Measurements from ENCODE around the gene RIMOC1. TPM values are rescaled to one million over a fixed set of nuclear protein-coding genes. Genes with fewer than 3 reads are reported as not detected.

RIMOC1 gene
- total and polyA plus RNA-seq, 2 donors (not counting 1 experiment from before 2014, with no cell fraction given) = 22.5 to 43.6 TPM

DNA sequence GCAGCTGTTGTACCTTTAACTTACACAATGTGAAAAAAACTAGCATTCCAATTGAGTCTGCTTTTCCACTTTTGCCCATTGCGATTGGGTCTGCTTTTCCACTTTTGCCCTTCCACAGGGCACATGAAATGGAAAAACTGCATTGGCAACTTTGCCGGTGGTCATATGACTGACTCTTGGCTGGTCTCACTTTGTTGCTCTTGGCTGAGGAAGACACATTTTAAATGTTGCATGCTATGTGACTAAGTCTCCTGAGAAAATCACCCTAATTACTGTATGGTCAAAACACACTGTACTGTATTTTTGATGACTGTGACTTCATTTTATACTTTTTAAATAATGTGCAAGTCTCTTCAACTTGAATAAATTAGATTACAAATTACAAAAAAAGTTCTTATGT is 32.3 kb upstream of the RIMOC1 start:
- no peaks in the 10 kb centered on the region for H4K20me1 ChIP-seq (ENCODE audit: control insufficient read depth, extremely low read depth, insufficient read depth, low read length)
- no peaks in the 10 kb centered on the region for H3K36me3 ChIP-seq (ENCODE audit: control insufficient read depth, insufficient read depth, low read length)
- H3K27me3 ChIP-seq (ENCODE audit: control insufficient read depth, insufficient read depth, low read length) = no peaks in the 10 kb centered on the region
- H3K4me2 ChIP-seq (ENCODE audit: extremely low read depth, insufficient read depth, low read length) = no peak overlapping the region
- DNase-seq (ENCODE audit: low read depth in 2 of 2) = peak; percentile 74 to 83
- no peak overlapping the region for H3K27ac ChIP-seq (ENCODE audit: insufficient read depth, low read length)
- H3K4me1 ChIP-seq (ENCODE audit: control insufficient read depth, extremely low read depth, insufficient read depth, low read length) = peaks cover 7% of the 10 kb centered on the region
- no peaks in the 10 kb centered on the region for H3K9me3 ChIP-seq (ENCODE audit: control insufficient read depth, insufficient read depth, low read depth, low read length)
- peaks cover 12% of the 10 kb centered on the region for H3K79me2 ChIP-seq (ENCODE audit: control insufficient read depth, insufficient read depth, low read length)
- no peak overlapping the region for H3K9ac ChIP-seq (ENCODE audit: insufficient read depth, low read length)
- no peak overlapping the region for H3K4me3 ChIP-seq (replicated peaks in 1 of 4; ENCODE audit: control extremely low read depth in 1 of 4, insufficient read depth in 1 of 4, low read depth in 3 of 4, low read length in 4 of 4)
- H2AFZ ChIP-seq (ENCODE audit: low read length) = no peak overlapping the region
- TF ChIP-seq, protein P1, sequence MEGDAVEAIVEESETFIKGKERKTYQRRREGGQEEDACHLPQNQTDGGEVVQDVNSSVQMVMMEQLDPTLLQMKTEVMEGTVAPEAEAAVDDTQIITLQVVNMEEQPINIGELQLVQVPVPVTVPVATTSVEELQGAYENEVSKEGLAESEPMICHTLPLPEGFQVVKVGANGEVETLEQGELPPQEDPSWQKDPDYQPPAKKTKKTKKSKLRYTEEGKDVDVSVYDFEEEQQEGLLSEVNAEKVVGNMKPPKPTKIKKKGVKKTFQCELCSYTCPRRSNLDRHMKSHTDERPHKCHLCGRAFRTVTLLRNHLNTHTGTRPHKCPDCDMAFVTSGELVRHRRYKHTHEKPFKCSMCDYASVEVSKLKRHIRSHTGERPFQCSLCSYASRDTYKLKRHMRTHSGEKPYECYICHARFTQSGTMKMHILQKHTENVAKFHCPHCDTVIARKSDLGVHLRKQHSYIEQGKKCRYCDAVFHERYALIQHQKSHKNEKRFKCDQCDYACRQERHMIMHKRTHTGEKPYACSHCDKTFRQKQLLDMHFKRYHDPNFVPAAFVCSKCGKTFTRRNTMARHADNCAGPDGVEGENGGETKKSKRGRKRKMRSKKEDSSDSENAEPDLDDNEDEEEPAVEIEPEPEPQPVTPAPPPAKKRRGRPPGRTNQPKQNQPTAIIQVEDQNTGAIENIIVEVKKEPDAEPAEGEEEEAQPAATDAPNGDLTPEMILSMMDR (conservative IDR thresholded peaks at IDR 0.05 in 1 of 2, IDR thresholded peaks at IDR 0.05 in 1 of 2; ENCODE audit: low read depth in 1 of 2, low read length in 2 of 2) = no peak
- no peak for TF ChIP-seq EZH2 (IDR thresholded peaks at IDR 0.05; ENCODE audit: low read length, missing control alignments)

DNA sequence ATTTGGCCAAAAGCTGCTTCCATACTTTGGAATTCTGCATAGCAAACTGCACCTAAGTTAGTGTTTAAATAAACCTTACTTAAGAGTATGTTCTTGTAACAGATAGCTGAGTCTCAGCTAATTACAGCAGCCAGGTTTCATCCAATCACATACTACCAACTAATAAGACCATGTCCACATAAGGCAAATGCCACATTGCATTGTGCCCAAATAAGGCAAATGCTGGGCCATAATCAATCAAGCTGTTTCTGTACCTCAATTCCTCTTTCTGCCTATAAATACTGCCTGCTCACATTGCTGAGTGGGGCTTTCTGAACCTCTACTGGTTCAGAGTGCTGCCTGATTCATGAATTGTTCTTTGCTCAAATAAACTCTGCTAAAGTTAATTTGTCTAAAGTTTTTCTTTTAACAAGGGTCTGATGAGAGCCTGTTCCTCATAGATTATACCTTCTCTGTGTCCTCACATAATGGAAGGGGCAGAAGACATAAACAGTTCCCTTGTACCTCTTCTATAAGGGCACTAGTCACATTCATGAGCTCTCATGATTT is 29.6 kb upstream of the RIMOC1 start:
- no peak overlapping the region for H3K9ac ChIP-seq (ENCODE audit: insufficient read depth, low read length)
- no peaks in the 10 kb centered on the region for H3K36me3 ChIP-seq (ENCODE audit: control insufficient read depth, insufficient read depth, low read length)
- peaks cover 3% of the 10 kb centered on the region for H3K4me1 ChIP-seq (ENCODE audit: control insufficient read depth, extremely low read depth, insufficient read depth, low read length)
- no peak overlapping the region for H2AFZ ChIP-seq (ENCODE audit: low read length)
- no peaks in the 10 kb centered on the region for H3K79me2 ChIP-seq (ENCODE audit: control insufficient read depth, insufficient read depth, low read length)
- H3K4me2 ChIP-seq (ENCODE audit: extremely low read depth, insufficient read depth, low read length) = no peak overlapping the region
- H3K27ac ChIP-seq (ENCODE audit: insufficient read depth, low read length) = no peak overlapping the region
- TF ChIP-seq, protein P1 (conservative IDR thresholded peaks at IDR 0.05 in 1 of 2, IDR thresholded peaks at IDR 0.05 in 1 of 2; ENCODE audit: low read depth in 1 of 2, low read length in 2 of 2) = no peak
- TF ChIP-seq EZH2 (IDR thresholded peaks at IDR 0.05; ENCODE audit: low read length, missing control alignments) = no peak
- no peaks in the 10 kb centered on the region for H3K27me3 ChIP-seq (ENCODE audit: control insufficient read depth, insufficient read depth, low read length)
- H3K4me3 ChIP-seq (replicated peaks in 1 of 4; ENCODE audit: control extremely low read depth in 1 of 4, insufficient read depth in 1 of 4, low read depth in 3 of 4, low read length in 4 of 4) = no peak overlapping the region
- H3K9me3 ChIP-seq (ENCODE audit: control insufficient read depth, insufficient read depth, low read depth, low read length) = no peaks in the 10 kb centered on the region
- no peaks in the 10 kb centered on the region for H4K20me1 ChIP-seq (ENCODE audit: control insufficient read depth, extremely low read depth, insufficient read depth, low read length)
- DNase-seq (ENCODE audit: low read depth in 2 of 2) = no peak

DNA sequence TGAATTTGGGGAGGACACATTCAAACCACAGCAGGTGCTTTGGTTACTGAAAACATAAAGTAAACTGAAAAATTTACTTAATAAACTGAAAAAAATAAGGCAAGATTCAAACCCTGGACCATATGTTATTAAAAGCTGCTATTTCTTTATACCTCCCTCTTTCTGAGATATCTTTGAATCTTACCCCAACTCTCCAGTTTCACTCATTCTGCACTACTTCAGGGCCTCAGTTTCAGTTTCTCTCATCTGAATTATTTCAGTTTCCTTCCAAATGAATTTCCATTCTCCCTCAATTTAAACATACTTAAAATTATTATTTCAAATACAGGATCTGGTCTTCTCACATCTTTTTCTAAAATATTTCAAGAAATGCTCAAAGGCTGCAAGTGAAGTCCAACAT is 29.0 kb upstream of the RIMOC1 start:
- TF ChIP-seq, protein P1 (conservative IDR thresholded peaks at IDR 0.05 in 1 of 2, IDR thresholded peaks at IDR 0.05 in 1 of 2; ENCODE audit: low read depth in 1 of 2, low read length in 2 of 2) = no peak
- no peak for TF ChIP-seq EZH2 (IDR thresholded peaks at IDR 0.05; ENCODE audit: low read length, missing control alignments)
- Histone ChIP-seq H3K27ac (ENCODE audit: insufficient read depth, low read length) (no peak overlapping the region), H3K4me1 (ENCODE audit: control insufficient read depth, extremely low read depth, insufficient read depth, low read length) (peaks cover 3% of the 10 kb centered on the region), H3K4me3 (replicated peaks in 1 of 4; ENCODE audit: control extremely low read depth in 1 of 4, insufficient read depth in 1 of 4, low read depth in 3 of 4, low read length in 4 of 4) (no peak overlapping the region), H3K9me3 (ENCODE audit: control insufficient read depth, insufficient read depth, low read depth, low read length) (no peaks in the 10 kb centered on the region), H3K9ac (ENCODE audit: insufficient read depth, low read length) (no peak overlapping the region), H4K20me1 (ENCODE audit: control insufficient read depth, extremely low read depth, insufficient read depth, low read length) (no peaks in the 10 kb centered on the region), H3K4me2 (ENCODE audit: extremely low read depth, insufficient read depth, low read length) (no peak overlapping the region), H3K27me3 (ENCODE audit: control insufficient read depth, insufficient read depth, low read length) (no peaks in the 10 kb centered on the region), H3K36me3 (ENCODE audit: control insufficient read depth, insufficient read depth, low read length) (no peaks in the 10 kb centered on the region), H2AFZ (ENCODE audit: low read length) (no peak overlapping the region), H3K79me2 (ENCODE audit: control insufficient read depth, insufficient read depth, low read length) (no peaks in the 10 kb centered on the region)
- no peak for DNase-seq (ENCODE audit: low read depth in 2 of 2)
